GM18909 (cell line): Measurements from ENCODE around the gene GALNT10.

Source experiments
- ATAC-seq: cut with Tn5 transposase; IDR thresholded peaks from one replicate; pipeline ENCODE4 v1.9.1; 2021; ENCODE audit warnings: mild to moderate bottlenecking; ENCODE audit not compliant: unreplicated experiment, poor library complexity

The GALNT10 gene

DNA sequence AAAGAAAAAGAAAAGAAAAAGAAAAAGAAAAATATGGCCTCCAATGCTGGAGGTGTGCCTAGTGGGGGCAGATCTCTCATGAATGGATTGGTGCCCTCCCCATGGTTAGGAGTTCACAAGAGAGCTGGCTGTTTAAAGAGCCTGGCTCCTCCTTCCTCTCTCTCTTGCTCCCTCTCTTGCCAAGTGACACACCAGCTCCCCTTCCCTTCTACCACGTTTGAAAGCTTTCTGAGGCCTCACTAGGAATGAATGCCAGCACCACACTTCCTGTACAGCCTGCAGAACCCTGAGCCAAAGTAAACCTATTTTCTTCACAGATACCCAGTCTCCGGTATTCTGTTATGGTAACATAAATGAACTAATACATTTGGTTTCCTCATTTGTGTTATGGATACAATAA lies 14.4 kb upstream of the GALNT10 start:
- ATAC-seq, result no peak

DNA sequence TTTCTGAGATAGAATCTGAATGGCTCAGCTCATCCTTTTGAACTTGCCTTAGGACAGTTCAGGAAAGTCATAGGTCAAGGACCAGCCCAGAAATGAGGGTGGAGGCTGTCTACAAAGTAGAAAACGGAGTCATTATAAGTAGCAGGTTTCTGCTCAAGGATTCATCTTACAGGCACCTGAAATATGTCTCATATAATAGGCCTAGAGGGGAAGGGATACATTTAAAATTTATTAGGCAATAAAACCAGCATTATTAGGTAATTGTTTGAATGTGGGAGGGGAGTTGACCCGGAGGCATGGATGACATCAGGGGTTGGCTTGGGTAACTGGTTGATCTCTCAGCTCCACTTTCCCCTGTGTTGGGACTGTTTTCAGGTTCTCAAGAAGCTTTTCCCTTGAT lies 11.9 kb upstream of the GALNT10 start:
- no peak for ATAC-seq

DNA sequence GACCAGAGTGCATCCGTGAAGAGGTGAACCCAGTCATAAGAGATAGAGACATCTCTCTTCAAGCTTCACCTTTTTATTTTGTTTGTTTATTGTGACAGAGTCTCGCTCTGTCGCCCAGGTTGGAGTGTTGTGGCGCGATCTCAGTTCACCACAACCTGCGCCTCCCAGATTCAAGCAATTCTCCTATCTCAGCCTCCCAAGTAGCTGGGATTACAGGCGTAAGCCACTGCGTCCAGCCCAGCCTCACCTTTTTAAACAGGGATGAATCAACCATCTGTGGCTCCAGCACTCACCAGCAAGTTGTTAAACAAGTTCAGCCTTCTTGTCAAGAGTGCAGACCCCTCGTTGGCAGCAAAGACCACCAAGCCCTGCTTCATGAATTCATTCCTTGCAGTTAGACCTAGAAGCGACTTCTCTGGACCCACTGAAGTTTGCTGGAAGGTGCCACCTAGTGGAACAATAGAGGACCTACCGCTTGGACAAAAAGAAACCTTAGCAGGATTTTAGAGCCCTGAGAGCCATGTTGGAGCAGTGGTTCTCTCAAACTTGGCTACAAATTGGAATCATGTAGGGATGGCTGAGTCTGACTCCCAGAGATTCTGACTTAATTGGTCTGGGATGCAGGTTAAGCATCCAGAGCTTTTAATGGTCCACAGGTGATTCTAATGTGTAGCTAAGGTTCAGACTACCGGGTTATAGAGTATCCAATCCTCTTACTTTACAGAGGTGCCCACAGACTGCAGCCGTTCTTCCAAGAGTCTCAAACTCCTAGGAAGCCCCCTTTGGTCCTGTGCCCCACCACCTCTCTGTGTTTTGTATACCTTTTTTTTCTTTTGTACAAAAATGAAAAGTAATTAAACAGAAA lies 10.5 kb upstream of the GALNT10 start:
- peak; percentile 91 for ATAC-seq

DNA sequence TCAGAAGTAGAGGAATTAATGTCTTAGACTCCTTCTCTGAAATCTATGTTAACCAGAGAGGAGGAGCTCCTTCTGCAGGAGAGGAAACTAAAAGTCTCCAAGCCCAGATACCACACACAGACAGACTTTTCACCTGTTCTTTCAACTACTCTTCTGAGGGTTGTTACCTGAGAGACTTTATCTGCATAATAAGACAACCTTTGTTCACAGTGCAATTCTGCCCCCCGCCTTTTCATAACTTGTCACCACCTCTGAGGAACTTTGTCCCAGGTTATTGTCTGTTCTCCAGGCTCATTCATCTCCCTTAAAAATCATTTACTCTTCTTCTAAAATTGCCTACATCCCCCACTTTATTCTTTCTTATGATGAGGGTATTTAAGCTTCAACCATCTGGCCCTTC lies 9.4 kb upstream of the GALNT10 start:
- no peak for ATAC-seq

DNA sequence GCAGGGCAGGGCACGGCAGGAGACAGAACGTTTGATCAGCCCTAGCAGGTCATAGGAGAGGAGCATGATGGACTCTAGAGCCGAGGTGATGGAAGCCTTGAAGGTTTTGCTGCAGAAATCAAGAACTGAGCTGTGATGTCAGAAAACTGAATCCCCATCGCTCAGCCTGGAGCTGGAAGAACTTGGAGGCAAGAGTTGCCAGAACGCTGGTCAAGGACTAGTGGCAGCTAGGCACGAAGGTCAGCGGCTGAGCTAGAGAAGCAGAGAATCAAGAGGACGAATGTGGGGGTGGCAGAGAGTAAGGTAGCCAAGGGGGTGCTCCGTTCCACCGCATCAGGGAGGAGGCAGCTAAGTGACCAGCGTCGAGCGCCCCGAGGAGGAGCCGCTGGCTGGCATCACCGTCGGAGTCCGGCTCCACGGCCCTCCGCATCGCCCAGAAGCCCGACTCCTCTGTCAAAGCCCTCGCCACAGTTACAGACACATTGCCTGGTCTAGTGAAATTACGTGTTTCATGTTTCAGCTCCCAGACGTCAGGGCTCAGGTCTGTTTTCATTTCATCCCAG lies 1.2 kb upstream of the GALNT10 start:
- ATAC-seq, result peak; percentile 15

DNA sequence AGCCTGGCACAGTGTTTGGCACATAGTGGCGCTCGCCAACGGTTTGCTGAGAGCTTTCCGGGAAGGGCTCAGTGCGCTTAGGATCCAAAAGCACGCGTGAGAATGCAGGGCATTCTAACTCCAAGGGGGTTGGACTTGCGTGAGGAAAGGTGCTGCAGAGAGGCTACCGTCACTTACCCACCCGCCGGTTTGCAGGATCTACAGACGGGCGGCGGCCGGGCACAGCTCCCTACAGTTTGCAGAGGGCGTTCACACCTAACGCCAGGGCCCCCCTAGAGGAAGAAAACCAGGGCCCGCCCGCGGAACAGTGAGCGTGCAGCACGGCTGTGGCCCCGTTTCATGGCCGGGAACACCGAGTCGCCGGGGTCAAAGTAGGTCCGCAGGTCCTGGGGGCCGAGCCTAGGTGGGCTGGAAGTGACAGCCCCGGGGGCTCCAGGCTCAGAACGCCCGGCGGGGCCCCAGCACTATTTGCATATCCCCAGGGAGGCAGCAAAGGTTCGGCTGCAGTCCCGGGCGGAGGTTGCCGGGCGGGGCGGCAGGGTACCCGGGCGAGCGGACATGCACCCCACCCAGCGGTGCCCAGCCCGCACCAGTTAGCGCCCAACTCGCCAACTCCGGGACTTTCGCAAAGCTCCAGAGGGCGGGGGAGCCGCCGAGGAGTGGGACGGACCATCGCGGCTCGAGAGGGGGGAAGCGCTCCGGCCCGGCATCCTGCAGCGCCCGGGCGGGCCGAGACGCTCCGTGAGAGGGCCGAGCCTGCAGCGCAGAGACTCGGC lies 526 bp upstream of the GALNT10 start:
- peak; percentile 85 for ATAC-seq

DNA sequence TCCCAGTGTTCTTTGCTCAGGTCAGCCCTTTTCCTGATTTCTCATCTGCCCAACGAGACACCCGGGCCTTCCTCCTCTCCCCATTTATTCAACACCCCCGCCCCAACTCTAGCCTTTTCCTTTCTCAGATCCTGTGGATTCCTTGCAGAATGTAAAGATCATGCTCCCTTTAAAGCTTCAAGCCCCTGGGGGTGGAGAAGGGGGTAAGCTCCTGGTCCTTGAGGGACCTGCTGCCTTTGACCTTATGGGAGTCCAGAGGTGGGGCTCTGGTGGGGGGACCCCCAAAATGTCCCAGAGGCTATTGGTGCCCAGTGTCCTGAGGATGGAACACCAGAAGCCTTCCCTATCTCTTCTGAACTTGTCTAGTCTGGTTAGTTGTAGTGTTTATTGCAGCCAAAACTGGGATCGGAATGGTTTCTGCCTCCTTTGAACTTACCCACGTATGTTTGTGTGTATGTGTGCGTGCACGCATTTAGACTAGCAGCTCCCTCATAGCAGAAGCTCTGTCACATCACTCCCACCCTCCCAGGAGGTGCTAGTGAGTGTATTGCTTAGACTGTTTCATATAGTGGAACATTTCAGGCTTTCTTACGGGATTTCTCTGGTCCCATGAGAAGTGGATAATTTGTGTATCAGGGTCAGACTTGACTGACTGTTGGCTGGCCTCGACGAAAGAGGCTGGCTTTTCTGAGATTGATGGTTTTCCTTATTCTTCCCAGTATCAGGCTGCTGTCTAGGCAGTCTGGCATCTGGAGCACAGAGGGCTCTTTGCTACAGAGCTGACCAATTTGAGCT lies 1.1 kb downstream of the GALNT10 start:
- ATAC-seq, result no peak

DNA sequence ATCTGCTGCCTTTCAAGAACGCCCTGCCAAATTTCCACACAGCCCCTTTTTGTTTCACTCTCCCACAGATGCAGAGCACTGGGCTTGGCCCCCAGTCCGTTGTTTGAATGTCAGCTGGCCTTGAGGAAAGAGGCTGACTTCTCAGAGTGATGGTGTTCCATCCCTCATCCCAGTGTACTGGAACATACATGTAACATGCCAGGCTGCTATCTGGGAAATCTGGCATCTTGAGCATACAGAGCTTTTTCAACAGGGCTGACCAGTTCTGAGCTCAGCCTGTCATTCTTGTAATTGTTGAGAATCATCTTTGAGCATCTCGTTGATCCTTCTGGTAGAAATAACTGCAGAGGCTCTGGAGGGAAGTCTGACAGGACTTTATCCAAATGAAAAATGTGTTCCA lies 2.8 kb downstream of the GALNT10 start:
- no peak for ATAC-seq

DNA sequence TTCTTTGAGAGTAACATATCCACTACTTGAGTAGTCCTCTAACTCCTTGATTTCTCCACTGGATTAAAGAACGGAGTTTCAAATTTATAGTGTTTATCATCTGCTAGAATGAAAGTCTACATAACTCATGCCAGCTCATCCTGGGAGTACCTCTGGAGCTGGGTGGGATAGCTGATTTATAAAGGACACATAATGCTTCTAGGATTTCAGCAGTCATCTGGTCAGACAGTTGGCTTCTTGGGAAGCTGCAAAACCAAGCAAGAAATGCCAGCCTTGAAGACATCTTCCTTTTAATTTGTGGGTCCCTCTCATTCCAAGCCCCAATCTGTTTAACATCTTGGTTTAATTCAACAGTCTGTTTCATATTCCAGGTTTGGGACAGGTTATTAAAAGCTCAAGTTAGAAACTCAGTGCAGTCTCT lies 3.2 kb downstream of the GALNT10 start:
- no peak for ATAC-seq

DNA sequence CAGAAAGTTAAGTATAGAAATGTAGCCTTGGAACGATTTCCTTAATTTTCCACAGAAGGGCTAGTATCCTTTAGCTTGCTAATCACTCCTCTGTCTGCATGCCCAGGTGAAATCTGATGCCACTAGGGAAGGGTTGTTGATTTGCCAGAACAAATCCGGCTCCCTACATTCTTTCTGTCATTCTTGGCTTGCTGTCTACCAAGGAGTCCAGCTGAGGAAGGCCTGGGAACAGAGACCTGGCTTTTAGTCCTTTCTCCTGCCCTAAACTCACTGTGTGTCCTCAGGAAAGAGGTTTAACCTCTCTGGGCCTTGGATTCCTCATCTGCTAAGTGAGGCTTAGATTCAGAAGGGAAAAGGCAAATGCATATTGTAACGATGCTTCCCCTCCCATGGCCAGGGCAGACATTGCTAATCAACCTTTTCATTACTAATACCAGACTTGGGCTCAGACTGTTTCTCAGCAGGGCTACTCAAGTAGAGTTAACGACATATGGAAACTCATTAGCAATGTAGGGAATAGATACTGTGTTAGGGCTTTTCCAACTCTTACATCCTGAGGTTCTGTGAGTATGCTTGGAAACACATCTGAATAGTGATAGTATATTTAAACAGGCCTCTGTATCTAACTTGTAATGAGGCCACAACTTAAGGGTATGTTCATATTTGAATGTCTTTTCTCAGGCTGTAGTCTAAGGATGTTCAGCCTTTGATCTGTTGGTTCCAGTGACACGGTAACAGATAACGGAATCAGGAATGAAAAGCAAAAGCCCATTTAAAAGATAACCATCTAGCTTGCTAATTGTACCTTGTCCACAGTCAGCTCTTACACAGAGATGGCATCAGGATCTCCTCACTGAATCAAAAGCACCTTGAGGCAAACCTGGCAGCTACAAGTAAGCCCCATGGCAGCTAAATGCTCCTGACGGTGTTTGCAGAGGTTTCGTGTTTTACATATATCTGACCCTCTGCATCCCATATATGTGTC lies 4.1 kb downstream of the GALNT10 start:
- ATAC-seq, result no peak

DNA sequence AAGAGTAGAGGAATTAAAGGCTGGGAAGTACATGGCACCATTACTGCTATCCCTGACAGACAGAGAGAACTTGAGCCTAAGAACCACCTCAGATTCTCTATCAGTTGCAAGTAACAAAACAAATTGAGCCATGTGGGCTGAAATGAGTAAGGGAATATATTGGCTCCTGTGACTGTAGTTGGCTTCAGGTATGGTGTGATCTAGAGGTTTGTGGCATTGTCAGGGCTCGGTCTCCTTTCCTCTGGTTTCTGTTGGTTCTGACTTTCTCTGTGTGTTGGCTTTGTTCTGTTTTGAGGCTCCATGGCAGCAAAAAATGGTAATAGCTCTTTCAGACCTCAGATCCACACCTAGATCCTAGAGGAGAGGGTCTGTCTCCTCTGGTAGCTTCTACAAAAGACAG lies 5.7 kb downstream of the GALNT10 start:
- no peak for ATAC-seq

DNA sequence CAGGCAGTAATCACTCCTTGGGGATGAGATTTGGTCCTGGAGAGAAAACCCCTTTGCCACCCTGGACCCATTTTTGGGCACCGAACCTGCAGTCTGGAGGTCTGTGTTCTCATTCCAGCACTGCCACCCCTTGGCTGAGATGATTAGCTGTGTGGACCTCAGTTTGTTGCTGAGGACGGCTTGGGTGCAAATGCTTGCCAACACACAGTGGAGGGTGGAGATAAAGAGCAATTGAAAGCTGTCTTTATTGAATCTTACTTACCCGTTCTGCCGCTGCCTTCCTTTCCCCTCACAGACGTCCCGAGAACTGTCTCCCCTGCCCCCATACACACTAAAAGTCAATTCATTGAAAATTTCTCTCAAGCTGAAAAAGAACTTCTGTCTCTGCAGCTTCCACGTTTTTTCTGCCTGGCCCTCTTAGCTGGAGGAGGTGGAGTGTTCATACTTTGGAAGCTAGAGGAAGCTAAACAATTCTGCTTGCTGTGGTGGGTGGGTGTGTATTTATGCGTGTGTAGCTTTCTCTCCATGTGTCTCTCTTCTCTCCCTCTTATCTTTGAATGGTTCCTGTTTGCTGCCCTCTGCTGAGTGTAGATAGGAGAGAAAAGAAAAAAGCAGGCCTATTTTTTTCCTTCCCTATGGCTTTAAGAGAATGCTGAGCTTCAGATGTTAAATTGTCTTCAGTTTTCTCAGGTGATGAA lies 6.6 kb downstream of the GALNT10 start:
- ATAC-seq, result peak; percentile 37

DNA sequence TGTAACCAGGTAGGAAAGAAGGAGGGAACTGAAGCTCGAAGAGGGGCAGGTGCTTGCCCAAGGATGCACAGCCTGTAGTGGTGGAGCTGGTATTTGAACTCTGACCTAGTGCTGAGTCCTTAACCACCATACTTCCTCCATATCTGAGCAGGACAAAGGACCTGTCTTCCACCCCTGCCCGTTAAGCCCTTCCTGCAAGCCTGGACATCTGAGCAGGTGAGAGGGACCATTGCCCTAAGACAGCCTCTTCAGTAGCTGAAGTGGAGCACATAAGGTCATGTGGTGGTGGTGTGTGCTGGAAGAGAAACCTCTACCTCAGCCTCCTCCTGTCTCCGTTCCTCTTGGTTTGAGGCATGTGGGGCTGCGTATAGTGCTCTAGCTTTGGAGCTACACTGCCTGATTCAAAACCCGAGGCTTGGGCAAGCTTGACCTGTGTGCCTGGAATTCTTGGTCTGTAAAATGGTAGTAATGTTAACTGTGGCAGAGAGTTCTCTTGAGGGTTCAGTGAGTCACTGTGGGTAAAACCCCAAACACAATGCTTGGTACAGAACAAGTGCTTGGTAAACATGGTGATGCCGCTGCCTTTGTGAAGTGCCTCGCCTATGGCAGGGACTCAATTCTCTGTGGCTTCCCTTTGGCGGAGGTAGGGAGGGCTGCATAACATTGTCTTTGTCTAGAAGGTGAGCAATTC lies 7.4 kb downstream of the GALNT10 start:
- peak; percentile 41 for ATAC-seq

DNA sequence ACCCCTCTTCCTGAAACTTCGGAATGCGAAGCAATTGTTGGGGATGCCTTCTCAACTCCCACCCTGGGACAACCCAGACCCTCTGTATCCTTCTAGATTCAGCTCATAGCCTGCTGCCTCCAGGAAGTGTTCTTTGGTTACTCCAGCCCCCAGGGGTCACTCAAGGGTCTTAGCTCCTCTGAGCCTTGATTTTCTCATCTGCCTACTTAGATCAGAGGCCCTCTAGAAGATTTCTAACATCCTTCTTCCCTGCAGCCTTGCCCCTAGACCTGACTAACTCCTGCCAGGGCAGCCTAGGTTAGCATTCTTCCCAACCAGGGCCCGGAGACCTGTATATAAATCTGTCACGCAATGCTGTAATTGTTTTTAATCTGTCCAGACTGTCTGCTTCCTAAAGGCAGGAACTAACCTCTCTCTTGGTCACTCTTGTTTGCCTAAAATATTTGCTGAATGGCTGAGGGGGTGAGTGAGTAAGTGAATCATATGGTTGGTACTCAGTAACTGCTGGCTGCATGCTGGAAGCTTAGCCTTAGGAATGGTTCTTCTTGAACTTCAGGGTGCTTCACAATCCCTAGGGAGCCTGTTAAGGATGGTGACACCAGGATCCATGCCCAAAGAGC lies 8.2 kb downstream of the GALNT10 start:
- ATAC-seq, result no peak

DNA sequence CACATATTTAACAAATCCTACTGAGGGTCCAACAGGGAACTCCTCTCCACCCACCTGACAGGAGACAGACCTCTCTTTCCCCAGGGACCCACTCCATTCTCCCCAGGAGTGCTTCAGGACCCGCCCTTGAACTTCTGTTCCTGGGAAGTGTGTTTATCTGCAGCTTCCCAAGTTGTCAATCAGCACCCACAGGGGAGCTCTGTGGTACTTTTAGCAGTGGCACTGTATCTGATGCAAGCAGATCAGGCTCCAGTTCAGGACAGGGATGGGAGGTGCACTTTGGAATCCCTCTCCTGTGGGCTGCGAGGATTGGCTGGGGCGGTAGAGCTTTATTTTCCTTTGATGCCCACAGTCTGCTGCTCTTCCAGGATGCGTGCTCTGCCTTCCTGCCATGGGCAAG lies 8.7 kb downstream of the GALNT10 start:
- no peak for ATAC-seq

DNA sequence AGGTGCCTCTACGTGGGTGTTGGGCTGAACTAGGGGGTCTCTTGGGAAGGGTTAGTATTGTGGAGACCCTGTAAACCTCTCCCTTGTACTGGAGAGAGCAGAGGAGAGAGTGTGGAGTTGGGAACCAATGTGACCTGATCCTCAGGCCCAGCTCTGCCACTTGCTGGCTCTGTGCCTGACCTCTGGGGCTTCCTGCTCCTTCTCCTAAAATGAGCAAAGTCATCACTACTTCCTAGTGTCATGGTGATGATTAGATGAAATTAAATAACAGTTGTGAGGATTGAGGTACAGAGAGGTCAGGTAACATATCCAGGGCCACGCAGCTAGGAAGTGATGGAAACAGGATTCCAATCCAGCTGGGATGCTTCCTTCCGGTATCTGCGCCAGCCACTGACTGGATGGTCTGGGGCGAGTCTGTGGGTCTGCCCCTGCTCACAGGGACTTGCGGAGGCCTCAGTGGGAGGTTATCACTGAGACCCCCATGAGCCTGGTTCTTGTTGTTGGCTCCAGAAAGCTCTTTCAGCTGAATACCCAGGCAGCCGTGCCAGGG lies 9.2 kb downstream of the GALNT10 start:
- no peak for ATAC-seq

DNA sequence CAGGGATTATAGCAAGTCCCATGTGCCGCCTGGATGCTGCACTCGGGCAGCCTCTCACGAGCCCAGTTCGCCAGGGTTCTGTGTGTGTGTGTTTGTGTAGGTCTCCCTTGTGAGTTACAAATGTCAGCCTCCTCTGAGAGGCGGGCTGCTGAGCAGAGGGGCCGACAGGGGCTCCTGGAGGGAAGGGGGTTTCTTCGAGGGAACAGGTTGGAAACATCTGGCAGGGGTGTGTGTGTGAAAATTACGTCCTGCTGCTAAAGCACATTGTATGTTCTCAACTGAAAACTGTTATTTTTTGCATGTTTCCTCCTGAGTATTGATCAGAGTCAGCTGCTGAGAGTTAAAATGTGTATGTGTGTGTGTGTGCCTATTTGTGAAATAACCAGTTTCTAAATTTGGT lies 9.7 kb downstream of the GALNT10 start:
- no peak for ATAC-seq
